Keratinocyte (primary cell): ENCODE measurements around the gene KCNMA1. TPM values are rescaled to one million over a fixed set of nuclear protein-coding genes. Genes with fewer than 3 reads are reported as not detected.

Source experiments
- DNase-seq: peaks from one replicate; pipeline ENCODE4 v3.0.0-alpha.2; 2011; ENCODE audit warnings: low read depth, missing footprints, low spot score
- FAIRE-seq: peaks from 2 replicates; lab custom pipeline; 2011; peaks lifted over from hg19 to GRCh38; lab: Jason Lieb, UNC
- H2AFZ ChIP-seq: 2 replicates; pipeline ENCODE4 v1.6.0; 2012; ENCODE audit warnings: low read length, control low read depth, inconsistent platforms; ENCODE audit not compliant: control insufficient read depth
- H3K27ac ChIP-seq: 2 replicates; pipeline ENCODE4 v1.5.1; 2011; ENCODE audit warnings: low read length; ENCODE audit not compliant: control insufficient read depth, insufficient read depth
- H3K27me3 ChIP-seq: 3 replicates; pipeline ENCODE4 v1.6.0; 2011; ENCODE audit warnings: low read length; ENCODE audit not compliant: control insufficient read depth, insufficient read depth; ENCODE audit errors: extremely low read depth
- H3K36me3 ChIP-seq, 2 experiments: 2 replicates in 1 of 2; 3 replicates in 1 of 2; pipeline ENCODE4 v1.5.1; 2011; ENCODE audit warnings: low read length in 2 of 2, mild to moderate bottlenecking in 1 of 2; ENCODE audit not compliant: control insufficient read depth in 2 of 2, insufficient read depth in 2 of 2; ENCODE audit errors: extremely low read depth in 1 of 2
- H3K4me1 ChIP-seq: 3 replicates; pipeline ENCODE4 v1.5.1; 2011; ENCODE audit warnings: low read length; ENCODE audit not compliant: control insufficient read depth, insufficient read depth; ENCODE audit errors: extremely low read depth
- H3K4me2 ChIP-seq: 3 replicates; pipeline ENCODE4 v1.6.0; 2011; ENCODE audit warnings: low read depth, low read length; ENCODE audit not compliant: control insufficient read depth, insufficient read depth; ENCODE audit errors: extremely low read depth
- H3K4me3 ChIP-seq, 3 experiments: fragments of 200-600 bp in 1 of 3; sonication (generic) in 1 of 3; 2 replicates in 2 of 3; 3 replicates in 1 of 3; pipeline ENCODE4 v1.5.1; 2011 to 2016; ENCODE audit warnings: low read length in 3 of 3, mild to moderate bottlenecking in 3 of 3, control low read depth in 2 of 3, inconsistent platforms in 1 of 3, low read depth in 1 of 3, mixed read lengths in 1 of 3, mixed run types in 1 of 3, moderate library complexity in 1 of 3; ENCODE audit not compliant: control insufficient read depth in 2 of 3, insufficient read depth in 2 of 3; ENCODE audit errors: extremely low read depth in 1 of 3
- H3K79me2 ChIP-seq: 2 replicates; pipeline ENCODE4 v1.6.0; 2012; ENCODE audit warnings: low read length; ENCODE audit not compliant: control insufficient read depth, insufficient read depth
- H3K9ac ChIP-seq: 3 replicates; pipeline ENCODE4 v1.6.0; 2011; ENCODE audit warnings: low read length; ENCODE audit not compliant: control insufficient read depth, insufficient read depth; ENCODE audit errors: extremely low read depth
- H3K9me1 ChIP-seq: 3 replicates; pipeline ENCODE4 v1.6.0; 2011; ENCODE audit warnings: low read length; ENCODE audit not compliant: control insufficient read depth, insufficient read depth; ENCODE audit errors: extremely low read depth
- H3K9me3 ChIP-seq: 2 replicates; pipeline ENCODE4 v1.5.1; 2012; ENCODE audit warnings: low read depth, low read length; ENCODE audit not compliant: control insufficient read depth
- H4K20me1 ChIP-seq: 3 replicates; pipeline ENCODE4 v1.6.0; 2011; ENCODE audit warnings: low read length; ENCODE audit not compliant: control insufficient read depth, insufficient read depth; ENCODE audit errors: extremely low read depth
- CTCF ChIP-seq, 3 experiments: IDR thresholded peaks in 1 of 3; conservative IDR thresholded peaks in 1 of 3; optimal IDR thresholded peaks in 1 of 3; 2 replicates in 2 of 3; 3 replicates in 1 of 3; pipeline versions ENCODE3 to v1.5.1; 2011; ENCODE audit warnings: low read length in 3 of 3, mild to moderate bottlenecking in 3 of 3, moderate library complexity in 2 of 3, control low read depth in 1 of 3, inconsistent platforms in 1 of 3; ENCODE audit not compliant: insufficient read depth in 2 of 3; ENCODE audit errors: extremely low read depth in 1 of 3
- EZH2 ChIP-seq: IDR thresholded peaks from one replicate; pipeline ENCODE4 v1.6.1; 2012; ENCODE audit warnings: inconsistent platforms, mild to moderate bottlenecking, low read length, moderate library complexity
- dilution Hi-C: fragments of 300-500 bp; cut with MboI; formaldehyde crosslinking; loops from one replicate; pipeline ENCODE4 v1.7.0; 2020; ENCODE audit warnings: low sequenced_read_pairs; ENCODE audit not compliant: extremely low pct_ligation_motif_present
- polyA plus RNA-seq, 5 experiments: library from polyadenylated mRNA; depleted of rRNA in 3 of 5; stranded (reverse) in 3 of 5; stranded (forward) in 1 of 5; unstranded in 1 of 5; fragments of >200 nt; gene quantifications; 1 replicate in 1 of 5; 2 replicates in 3 of 5; 3 replicates in 1 of 5; pipeline versions ENCODE4 v1.2.1 to v1.2.3, GENCODE V29; 2011 to 2012; ENCODE audit warnings: missing spikeins in 2 of 5, low read depth in 1 of 5, low replicate concordance in 1 of 5

The KCNMA1 gene
- polyA plus RNA-seq, 1 donor (not counting 4 experiments of a cell fraction or from before 2014, with no cell fraction given), result 6.3 TPM

- Histone ChIP-seq H2AFZ (no peak overlapping the region), H3K27me3 (no peaks in the 10 kb centered on the region), H4K20me1 (no peaks in the 10 kb centered on the region), H3K36me3 (no peaks in the 10 kb centered on the region), H3K79me2 (no peaks in the 10 kb centered on the region), H3K27ac (no peak overlapping the region), H3K9ac (no peak overlapping the region), H3K4me1 (peaks cover 25% of the 10 kb centered on the region), H3K9me3 (no peaks in the 10 kb centered on the region), H3K4me2 (no peak overlapping the region), H3K9me1 (no peaks in the 10 kb centered on the region), H3K4me3 (no peak overlapping the region)
- TF ChIP-seq CTCF (optimal IDR thresholded peaks at IDR 0.05 in 1 of 3, IDR thresholded peaks at IDR 0.05 in 1 of 3, conservative IDR thresholded peaks at IDR 0.05 in 1 of 3; ENCODE audit: extremely low read depth in 1 of 3, insufficient read depth in 2 of 3, low read length in 3 of 3) (no peak), EZH2 (no peak)
- FAIRE-seq, result no peak
- dilution Hi-C loops, result no loop called here
- no peak for DNase-seq
These were observed 100.5 kb downstream of the KCNMA1 start for GRCh38 chr10:77537071-77537470.

- Histone ChIP-seq H4K20me1 (no peaks in the 10 kb centered on the region), H3K4me1 (peaks cover 27% of the 10 kb centered on the region), H3K4me3 (no peak overlapping the region), H3K27me3 (no peaks in the 10 kb centered on the region), H3K9me3 (no peaks in the 10 kb centered on the region), H3K9me1 (no peaks in the 10 kb centered on the region), H3K36me3 (no peaks in the 10 kb centered on the region), H3K27ac (no peak overlapping the region), H3K4me2 (no peak overlapping the region), H3K9ac (no peak overlapping the region), H3K79me2 (no peaks in the 10 kb centered on the region), H2AFZ (no peak overlapping the region)
- no peak for DNase-seq
- FAIRE-seq, result no peak
- TF ChIP-seq EZH2, result no peak
- TF ChIP-seq CTCF (optimal IDR thresholded peaks at IDR 0.05 in 1 of 3, IDR thresholded peaks at IDR 0.05 in 1 of 3, conservative IDR thresholded peaks at IDR 0.05 in 1 of 3; ENCODE audit: extremely low read depth in 1 of 3, insufficient read depth in 2 of 3, low read length in 3 of 3), result no peak
- dilution Hi-C loops, result no loop called here
These were observed 103.7 kb downstream of the KCNMA1 start for GRCh38 chr10:77533887-77534278.
